ENCODE data around the gene PHF23. TPM values are rescaled to one million over a fixed set of nuclear protein-coding genes. Genes with fewer than 3 reads are reported as not detected.

PHF23 gene
- total RNA-seq, 1 experiment from 2014 or later, result 110 TPM

DNA sequence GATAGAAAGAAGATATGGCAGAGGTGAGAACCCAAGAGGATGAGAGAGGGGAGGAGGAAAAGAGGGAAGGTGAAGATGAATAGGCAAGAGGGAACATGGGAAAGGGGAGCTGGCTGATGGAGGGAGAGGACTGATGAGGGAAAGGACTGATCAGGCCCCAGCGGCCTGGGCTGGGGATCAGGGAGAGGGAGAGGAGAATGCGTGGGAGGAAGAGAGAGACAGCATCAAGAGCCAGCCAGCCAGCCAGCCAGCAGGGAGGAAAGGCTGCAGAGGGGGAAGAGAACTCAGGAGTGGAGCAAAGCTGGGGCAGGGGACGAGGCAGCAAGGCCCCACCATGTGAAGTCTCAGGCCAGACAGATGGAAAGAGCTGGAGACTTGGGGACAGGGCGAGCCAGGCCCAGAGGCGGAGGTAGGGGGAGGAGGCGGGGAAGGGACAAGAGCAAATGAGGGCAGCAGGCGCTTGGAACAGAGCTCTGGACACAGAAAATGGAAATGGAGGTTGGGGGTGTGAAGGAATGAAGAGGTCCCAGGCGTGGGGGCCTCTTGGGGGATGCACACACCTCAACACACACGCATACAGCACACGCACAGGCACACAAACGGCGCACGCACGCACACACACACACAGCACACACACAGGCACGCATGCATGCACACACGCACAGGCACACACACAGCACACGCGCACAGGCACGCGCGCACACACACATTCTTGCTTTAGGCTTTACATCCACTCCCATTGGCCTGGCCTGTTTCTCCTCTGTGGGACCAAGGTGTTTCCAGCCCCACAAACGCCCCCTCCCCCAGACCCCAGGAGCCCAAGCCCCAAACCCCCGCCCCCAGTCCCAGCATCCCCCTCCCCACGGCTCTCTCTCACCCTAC lies 31.9 kb downstream of the PHF23 start:
- Histone ChIP-seq H3K4ac (ENCODE audit: low read depth, low read length) (no peak overlapping the region), H3K27ac (ENCODE audit: insufficient read length, low read depth, low read length) (no peak overlapping the region), H2BK20ac (ENCODE audit: low read depth, low read length, poor library complexity, severe bottlenecking) (no peak overlapping the region), H3K18ac (ENCODE audit: insufficient read length, low read depth, low read length) (peak overlapping the region; percentile 29), H3K9ac (ENCODE audit: extremely low read depth, insufficient read length, low read length) (no peak overlapping the region), H3K27me3 (ENCODE audit: insufficient read depth, low read length) (no peaks in the 10 kb centered on the region), H3K79me2 (ENCODE audit: insufficient read depth, low read length) (peaks cover 3% of the 10 kb centered on the region; the same call in 1 of the 2 replicates), H3T11ph (ENCODE audit: low read length) (no peak overlapping the region), H2BK15ac (ENCODE audit: low read depth, low read length) (no peak overlapping the region), H3K4me1 (ENCODE audit: insufficient read depth, low read length) (peaks cover 12% of the 10 kb centered on the region; the same call in 1 of the 2 replicates), H4K20me1 (ENCODE audit: control insufficient read depth, insufficient read depth, insufficient read length) (no peaks in the 10 kb centered on the region), H3K79me1 (ENCODE audit: insufficient read depth, low read depth, low read length, poor library complexity, severe bottlenecking) (peaks cover 2% of the 10 kb centered on the region), H2AK5ac (ENCODE audit: insufficient read length, low read length) (no peak overlapping the region), H4K5ac (ENCODE audit: insufficient read length, low read depth, low read length) (no peak overlapping the region), H3K4me2 (ENCODE audit: insufficient read depth, insufficient read length, low read length) (peak overlapping the region; percentile 57), H3K23me2 (ENCODE audit: insufficient read length, low read depth, low read length, poor library complexity, severe bottlenecking) (peaks cover 10% of the 10 kb centered on the region), H2BK5ac (ENCODE audit: insufficient read length, low read length) (no peak overlapping the region), H4K8ac (replicated peaks; ENCODE audit: insufficient read length, low read depth, low read length) (no peak overlapping the region), H3K14ac (ENCODE audit: insufficient read depth, low read length) (peak overlapping the region; percentile 3; the same call in 1 of the 2 replicates), H3K23ac (ENCODE audit: insufficient read length, low read depth, low read length) (no peak overlapping the region), H3K9me3 (ENCODE audit: control insufficient read depth, low read depth, low read length) (no peaks in the 10 kb centered on the region), H3K56ac (ENCODE audit: insufficient read length, low read depth, low read length) (no peak overlapping the region), H2BK120ac (ENCODE audit: low read depth, low read length, poor library complexity, severe bottlenecking) (no peak overlapping the region), H4K91ac (ENCODE audit: insufficient read length, low read depth, low read length) (no peak overlapping the region), H2AFZ (ENCODE audit: low read length) (no peak overlapping the region), H2BK12ac (ENCODE audit: insufficient read length, low read depth, low read length) (no peak overlapping the region)
- Mint-ChIP-seq H3K4me1 (peaks cover 44 to 70% of the 10 kb centered on the region in 2 experiments), H3K4me3 (peak overlapping the region; percentile 43 to 83), H3K9me3 (no peaks in the 10 kb centered on the region), H3K27me3 (ENCODE audit: low read depth) (no peaks in the 10 kb centered on the region; the same call in none of the 2 replicates), H3K27ac (peak overlapping the region; percentile 78 to 83 (median 79); a peak in 4 of 7 replicates), H3K36me3 (ENCODE audit: insufficient read depth in 1 of 3, low read depth in 3 of 3) (peaks cover 10 to 19% (median 14%) of the 10 kb centered on the region in 3 experiments; a peak in 6 of 7 replicates)
- WGBS (ENCODE audit: extremely low coverage, insufficient read length, low lambda C conversion rate), result no CpG with 5 or more reads among the region's 24 CpGs
- peak; percentile 36 for DNase-seq
- TF ChIP-seq CTCF (conservative IDR thresholded peaks at IDR 0.05), result no peak
